HG02943 (cell line): ENCODE measurements around the gene SCAPER.
"Not testable (repeated sequence)": the region's sequence is repeated elsewhere in the genome, so short reads cannot be mapped to it uniquely, and the experiment has no call there.

ENCODE experiments used
- ATAC-seq: cut with Tn5 transposase; IDR thresholded peaks from one replicate; pipeline ENCODE4 v1.9.1; 2021; ENCODE audit warnings: mild to moderate bottlenecking, low read depth, moderate library complexity; ENCODE audit not compliant: unreplicated experiment

The SCAPER gene

DNA sequence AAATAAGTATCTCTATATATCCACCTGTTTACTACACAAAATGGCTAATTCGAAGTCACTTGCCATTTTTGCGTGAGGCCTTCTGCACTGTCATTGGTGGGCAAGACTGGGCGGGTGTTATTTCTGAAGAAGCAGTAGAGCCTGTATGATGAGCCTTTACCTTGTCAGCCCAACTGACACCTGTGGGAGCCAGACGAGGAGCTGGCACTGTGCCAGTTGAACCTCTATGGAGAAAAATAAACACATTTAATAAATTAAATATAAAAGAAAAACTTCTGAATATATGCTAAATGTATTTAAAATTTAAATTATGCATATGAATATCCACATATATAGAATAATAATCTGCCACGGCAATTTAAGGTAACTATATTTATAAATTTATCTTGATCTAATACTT, 109.9 kb downstream of the SCAPER start:
- ATAC-seq = no peak

DNA sequence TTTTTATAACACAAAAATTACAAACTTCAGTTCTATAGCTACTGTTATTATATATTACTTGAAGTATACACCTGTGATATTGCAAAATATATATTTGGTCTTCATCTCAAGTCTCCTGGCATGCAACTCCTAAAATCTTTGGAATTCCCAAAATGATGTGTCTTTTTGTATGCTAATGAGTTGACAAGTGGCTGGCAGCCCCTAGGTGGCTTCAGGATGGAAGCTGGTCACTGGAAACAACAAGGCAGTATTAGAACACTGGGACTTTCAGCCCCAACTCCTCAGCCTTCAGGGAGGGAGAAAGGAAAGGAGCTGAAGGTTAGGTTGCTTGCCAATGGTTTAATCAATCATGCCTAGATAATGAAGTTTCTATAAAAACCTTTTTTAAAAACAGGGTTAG, 112.0 kb downstream of the SCAPER start:
- ATAC-seq = no peak

DNA sequence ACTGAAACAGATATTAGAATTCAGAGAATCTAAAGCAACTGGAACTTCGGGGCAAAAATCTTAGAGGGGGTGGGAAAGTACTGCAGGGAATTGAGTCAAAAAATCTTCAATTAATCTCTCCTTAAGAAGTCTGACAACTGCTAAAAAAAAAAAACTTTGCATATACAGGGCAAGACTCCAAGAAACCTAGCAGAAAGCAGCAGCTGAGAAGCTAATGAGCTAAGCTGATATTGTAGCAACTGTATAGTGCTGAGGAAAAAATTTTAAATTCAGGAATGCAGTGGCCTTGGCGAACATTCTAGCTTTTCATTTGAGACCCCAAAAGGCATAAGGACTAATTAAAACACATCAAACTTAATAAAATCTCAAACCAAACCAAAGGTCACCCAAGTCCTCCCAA, 113.6 kb downstream of the SCAPER start:
- no peak for ATAC-seq

DNA sequence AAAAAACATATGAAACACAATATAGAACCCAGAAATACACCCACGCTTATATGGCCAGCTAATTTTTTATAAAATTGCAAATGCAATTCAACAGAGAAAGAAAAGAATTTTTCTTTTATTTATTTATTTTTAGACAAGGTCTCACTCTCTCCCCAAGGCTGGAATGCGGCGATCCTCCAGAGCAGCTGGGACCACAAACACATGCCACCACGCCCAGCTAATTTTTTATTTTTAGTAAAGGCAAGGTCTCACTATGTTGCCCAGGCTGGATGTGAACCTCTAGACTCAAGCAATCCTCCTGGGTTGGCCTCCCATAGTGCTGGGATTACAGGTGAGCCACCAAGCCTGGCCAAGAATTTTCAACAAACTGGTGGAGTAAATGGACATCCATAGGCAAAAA, 117.9 kb downstream of the SCAPER start:
- no peak for ATAC-seq

DNA sequence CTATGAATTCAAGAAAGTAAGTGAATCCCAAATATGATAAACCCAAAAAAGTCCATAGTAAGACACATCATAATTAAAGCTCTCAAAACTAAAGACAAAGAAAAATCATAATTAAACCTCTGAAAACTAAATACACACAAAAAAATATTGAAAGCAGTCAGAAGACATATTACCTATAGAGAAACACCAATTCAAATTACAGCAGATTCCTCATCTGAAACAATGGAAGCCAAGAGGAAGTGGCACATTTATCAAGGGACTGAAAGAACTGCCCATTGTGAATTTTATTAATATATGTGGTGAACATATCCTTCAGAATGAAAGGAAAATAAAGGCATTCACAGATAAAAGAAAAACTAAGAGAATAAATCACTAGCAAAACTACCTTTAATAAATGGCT, 128.2 kb downstream of the SCAPER start:
- ATAC-seq = no peak

DNA sequence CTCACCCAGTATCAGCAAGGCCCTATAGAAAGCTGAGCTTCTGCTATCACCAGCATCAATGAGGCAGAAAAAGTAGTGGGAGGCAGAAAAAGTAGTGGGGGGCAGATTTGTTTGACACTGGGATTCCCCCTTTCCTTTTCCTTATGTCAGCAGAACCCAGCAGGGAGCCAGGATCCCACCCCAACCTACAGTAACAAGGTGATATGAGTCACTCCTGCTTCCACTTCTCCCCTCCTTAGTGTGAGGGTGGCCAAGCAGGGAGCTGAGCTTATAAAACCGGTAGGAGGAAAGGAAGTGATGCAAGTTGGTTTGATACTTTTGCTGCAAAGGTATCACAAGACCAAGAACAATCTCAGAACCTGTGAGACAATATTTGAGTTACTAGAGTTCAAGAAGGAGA, 128.7 kb downstream of the SCAPER start:
- ATAC-seq = no peak

DNA sequence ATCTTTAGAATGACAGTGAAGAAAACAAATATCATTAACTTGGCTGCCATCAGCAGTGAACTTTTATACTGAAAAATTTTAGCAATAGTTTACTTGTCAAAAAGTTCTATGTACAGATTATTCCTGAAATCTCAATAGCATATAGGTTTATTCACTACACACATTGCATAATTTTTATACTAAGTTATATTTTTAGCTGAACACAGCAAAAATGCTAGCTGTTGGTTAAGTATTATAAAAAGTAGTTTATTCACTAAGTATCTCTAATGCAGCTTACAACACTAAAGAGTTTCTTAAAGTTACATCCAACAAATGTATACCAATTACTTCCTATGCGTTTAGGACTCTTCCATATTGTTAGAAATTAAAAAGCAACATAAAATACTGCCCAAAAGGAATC, 131.9 kb downstream of the SCAPER start:
- ATAC-seq = no peak

DNA sequence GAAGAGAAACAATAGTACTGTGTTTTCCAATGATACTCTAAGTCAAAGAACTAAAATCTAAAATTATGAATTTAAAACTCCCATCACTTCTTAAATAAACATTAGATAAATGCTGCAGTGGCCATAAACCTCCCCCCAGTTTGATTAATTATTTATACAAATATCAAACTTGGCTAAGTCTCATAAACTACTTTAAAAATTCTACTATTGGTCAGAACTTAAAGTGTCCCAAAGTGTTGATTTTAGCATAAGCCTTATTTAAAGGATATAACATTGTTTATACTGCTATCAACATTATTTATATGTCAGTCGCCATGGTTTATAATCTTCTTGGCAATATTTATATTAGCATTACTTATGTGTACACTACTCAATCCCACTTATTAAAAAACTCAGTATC, 132.4 kb downstream of the SCAPER start:
- no peak for ATAC-seq

DNA sequence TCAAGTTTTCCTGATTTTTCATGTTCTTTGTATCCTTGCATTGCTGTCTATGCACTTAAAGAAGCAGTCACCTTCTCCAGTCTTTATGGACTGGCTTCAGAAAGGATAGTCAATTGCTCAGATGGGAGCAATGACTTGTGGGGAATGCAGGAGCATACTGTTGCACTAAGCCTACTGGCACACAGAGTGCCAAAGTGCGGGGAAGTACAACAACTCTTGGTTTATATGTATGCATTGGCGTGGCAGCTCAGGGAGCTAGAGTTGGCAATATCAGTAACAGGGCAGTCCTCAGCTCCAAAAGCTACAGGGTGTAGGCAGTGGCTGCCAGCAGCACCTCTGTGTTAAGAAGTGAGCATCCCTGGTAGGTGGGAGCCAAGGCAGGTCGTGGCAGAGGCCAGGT, 141.1 kb downstream of the SCAPER start:
- no peak for ATAC-seq

DNA sequence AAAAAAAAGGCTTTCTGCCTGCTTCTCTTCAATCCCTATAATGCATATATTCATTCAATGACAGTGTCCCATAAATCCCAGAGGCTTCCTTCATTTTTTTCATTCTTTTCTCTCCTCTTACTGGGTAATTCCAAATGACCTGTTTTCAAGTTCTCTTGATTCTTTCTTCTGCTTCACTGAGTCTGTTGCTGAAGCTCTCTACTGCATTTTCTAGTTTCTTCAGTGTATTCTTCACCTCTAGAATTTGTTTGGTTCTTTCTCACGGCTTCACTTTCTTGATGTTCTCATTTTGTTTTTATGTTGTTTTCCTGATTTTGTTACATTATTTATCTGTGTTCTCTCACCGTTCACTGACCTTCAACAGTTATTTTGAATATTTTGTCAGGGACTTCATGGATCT, 141.6 kb downstream of the SCAPER start:
- ATAC-seq = no peak

DNA sequence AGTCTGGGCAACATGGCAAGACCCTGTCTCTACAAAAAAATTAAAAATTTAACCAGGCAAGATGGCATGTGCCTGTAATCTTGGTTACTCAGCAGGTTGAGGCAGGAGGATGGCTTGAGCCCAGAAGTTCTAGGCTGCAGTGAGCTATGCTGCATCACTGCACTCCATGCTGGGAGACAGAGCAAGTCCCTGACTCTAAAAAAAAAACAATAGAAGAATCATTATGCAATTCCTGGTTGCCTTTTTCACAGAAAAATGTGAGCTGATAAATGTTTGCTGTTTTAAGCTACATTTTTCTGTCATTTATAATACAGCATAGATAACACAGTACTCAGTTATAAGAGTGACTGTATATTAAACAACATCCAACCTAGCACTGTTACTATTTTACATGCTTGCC, 148.8 kb downstream of the SCAPER start:
- ATAC-seq = no peak

DNA sequence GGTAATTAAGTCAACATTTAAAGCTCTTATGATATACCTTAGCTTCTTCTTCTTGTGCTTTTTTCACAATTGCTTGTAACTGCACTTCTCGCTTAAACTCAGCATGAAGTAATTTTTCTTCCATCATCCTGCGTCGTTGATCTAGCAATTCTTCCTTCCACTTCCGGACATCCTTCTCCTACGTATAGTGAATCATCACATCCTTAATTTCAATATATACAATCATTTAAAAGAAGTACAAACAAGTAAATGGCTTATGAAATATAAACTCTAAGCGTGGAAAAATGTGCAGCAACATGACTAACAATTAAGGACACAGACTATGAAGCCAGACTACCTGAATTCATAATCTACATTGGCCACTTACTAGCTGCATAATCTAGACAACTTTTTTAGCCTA, 151.4 kb downstream of the SCAPER start:
- no peak for ATAC-seq

DNA sequence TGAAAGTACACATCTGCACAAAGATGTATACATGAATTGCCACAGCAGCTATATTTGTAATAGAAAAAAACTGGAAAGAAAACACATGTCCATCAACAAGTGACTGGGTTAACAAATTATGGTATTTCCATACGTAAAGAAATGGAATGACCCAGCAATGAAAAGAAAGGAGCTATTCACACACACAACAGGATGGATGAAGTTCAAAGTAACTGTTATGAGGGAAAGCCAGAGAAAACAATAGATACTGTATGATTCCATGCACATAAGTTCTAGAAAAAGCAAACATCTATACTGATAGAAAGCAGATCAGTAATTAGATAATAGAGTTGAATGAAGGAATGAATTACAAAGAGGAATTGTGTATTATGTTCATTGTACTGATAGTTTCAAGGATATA, 152.0 kb downstream of the SCAPER start:
- ATAC-seq = no peak

DNA sequence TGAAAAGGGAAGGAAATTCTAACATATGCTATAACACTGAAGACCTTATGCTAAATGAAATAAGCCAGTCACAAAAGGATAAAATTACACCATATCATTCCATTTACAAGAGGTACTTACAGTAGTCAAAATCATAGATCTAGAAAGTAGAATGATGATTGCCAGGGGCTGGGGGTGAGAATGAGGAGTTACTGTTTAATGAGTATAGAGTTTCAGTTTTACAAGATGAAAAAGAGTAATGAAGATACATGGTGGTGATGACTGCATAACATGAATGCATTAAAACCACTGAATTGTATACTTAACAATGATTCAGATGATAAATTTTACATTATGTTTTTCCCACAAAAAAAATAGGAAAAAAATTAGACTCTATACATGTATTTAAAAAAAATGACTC, 152.6 kb downstream of the SCAPER start:
- no peak for ATAC-seq

DNA sequence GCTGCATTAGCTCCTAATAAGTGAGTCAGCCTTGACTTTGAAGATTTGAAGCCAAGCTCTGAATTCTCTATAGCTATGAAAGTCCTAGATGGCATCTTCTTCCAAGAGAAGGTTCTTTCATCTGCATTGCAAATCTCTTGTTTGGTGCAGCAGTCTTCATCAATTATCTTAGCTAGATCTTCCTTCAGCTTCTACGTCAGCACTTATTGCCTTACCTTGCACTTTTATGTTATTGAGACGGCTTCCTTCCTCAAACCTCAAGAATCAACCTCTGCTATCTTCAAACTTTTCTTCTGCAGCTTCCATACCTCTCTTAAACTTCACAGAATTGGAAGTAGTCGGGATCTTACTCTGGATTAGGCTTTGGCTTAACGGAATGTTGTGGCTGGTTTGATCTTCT, 167.6 kb downstream of the SCAPER start:
- no peak for ATAC-seq

DNA sequence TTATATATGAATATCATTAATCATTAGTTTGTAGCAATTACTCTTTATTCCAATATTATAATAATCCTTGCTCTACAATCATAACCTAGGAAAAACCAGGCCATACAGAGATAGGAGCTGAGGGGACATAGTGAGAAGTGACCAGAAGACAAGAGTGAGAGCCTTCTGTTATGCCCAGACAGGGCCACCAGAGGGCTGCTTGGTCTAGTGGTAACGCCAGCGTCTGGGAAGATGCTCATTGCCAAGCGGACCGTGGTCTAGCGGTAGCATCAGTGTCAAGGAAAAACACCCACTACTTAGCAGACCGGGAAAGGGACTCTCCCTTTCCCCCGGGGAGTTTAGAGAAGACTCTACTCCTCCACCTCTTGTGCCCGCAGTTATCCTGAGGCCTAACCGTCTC, 172.8 kb downstream of the SCAPER start:
- ATAC-seq = not testable (repeated sequence)

DNA sequence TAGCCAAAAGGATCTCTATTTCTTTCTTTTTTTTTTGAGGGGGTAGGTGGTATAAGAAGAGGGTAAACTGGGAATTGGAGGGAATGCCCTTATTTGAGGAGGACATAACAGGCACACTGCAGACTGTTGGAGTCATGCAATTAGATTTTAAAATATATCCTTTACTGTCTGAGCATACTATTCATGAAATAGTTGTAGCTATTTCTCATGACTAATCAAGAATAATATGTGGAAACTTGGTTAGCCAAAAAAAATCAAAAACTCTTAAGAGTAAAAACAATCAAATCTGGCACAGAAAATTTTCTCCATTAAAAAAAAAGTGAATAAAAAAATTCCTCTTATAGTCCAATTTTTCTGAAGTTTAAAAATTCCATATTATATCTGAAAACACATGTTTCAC, 174.9 kb downstream of the SCAPER start:
- ATAC-seq = no peak

DNA sequence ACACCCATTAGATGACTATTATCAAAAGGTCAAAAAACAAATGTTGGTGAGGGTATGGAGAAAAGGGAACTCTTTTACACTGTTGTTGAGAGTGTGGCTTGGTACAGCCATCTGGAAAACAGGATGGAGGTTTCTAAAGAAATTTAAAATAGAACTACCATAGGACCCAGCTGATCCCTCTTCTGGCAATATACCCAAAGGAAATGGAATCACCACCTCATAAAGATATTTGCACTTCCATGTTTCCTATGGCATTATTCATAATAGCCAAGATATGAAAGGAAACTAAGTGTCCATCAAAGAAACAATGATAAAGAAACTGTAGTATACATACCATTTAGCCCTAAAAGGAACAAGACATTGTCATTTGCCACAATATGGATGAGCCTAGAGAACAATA, 186.3 kb downstream of the SCAPER start:
- no peak for ATAC-seq

DNA sequence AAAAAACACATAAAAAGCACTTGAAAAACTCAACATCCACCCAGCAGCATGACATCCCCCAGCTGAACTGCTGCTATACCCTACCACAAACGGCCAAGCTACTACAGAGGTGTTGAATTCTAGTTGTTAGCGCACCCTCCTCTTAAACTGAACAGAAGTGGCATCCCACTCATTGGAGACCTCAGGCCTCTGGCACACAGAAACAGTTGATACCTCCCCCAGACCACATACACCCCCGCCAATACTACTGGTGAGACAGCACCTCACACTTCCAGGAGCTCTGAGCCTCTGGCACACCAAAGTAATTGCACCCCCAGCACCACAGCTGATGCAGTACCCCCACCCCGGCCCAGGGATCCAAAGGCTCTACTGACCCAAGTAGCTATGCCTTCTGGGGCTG, 190.2 kb downstream of the SCAPER start:
- no peak for ATAC-seq

DNA sequence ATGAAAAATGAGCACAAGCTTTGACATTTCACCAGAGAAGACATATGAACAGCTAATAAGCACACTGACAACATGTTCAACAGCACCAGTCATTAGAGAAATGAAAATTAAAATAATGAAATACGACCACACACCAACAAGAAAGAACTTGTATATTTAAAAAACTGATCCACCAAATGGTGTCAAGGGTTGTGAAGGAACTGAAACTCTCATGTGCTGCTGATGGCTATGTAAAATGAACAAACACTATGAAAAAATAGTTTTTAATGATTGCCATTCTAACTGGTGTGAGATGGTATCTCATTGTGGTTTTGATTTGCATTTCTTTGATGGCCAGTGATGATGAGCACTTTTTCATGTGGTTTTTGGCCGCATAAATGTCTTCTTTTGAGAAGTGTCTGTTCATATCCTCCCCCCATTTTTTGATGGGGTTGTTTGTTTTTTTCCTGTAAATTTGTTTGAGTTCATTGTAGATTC, 193.8 kb downstream of the SCAPER start:
- peak; percentile 93 for ATAC-seq

DNA sequence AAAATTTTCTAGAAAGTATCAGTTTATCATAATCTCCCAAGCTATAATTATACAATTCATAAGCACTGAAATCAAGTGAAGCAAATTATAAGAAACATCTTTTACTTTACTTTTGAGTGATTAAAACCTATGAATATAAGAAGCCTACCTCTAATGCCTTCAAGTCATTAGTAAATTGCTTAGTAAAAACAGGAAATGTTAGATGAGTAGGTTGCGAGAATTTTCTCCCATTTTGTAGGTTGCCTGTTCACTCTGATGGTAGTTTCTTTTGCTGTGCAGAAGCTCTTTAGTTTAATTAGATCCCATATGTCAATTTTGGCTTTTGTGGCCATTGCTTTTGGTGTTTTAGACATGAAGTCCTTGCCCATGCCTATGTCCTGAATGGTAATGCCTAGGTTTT, 201.1 kb downstream of the SCAPER start:
- ATAC-seq = not testable (repeated sequence)

DNA sequence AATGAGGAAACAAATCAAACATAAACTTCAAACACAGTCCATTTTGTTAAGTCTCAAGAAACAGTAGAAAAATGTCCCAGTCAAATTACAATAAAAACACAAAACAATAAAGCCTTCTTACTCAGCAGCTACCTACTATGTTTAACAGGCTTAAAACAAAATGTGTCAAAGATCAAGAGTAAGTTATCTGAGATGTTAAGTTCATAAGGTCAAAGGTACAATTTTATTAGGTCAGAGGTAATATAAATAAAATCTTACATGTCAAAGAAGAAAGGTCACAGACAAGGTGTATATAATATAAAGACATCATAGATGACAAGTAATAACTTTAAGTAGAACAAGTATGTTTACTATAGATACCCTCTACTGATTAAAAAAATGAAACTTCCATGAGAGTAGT, 208.3 kb downstream of the SCAPER start:
- no peak for ATAC-seq

DNA sequence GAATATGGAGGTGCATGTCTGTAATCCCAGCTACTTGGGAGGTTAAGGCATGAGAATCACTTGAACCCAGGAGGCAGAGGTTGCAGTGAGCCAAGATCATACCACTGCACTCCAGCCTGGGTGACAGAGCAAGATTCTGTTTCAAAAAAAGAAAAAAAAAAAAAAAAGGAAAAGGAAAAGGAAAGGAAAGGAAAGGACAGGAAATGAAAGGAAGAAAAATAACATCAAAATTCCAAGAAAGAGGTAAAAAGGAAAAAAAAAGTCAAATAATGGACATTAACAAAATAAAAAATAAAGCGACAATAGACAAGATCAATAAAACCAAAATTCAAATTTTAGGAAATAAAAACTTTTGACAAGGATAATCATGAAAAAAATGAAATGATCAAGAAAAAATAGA, 212.6 kb downstream of the SCAPER start:
- not testable (repeated sequence) for ATAC-seq
